Activated CD8-positive, alpha-beta memory T cell treated with anti-CD3 and anti-CD28 coated beads, Interleukin-2, amount 50 U/mL, for 4 hours (primary cell): ENCODE data around the gene UQCRQ.

Experiments used
- DNase-seq: peaks from one replicate; pipeline ENCODE4 v3.0.0-alpha.2; 2020

UQCRQ gene

DNA sequence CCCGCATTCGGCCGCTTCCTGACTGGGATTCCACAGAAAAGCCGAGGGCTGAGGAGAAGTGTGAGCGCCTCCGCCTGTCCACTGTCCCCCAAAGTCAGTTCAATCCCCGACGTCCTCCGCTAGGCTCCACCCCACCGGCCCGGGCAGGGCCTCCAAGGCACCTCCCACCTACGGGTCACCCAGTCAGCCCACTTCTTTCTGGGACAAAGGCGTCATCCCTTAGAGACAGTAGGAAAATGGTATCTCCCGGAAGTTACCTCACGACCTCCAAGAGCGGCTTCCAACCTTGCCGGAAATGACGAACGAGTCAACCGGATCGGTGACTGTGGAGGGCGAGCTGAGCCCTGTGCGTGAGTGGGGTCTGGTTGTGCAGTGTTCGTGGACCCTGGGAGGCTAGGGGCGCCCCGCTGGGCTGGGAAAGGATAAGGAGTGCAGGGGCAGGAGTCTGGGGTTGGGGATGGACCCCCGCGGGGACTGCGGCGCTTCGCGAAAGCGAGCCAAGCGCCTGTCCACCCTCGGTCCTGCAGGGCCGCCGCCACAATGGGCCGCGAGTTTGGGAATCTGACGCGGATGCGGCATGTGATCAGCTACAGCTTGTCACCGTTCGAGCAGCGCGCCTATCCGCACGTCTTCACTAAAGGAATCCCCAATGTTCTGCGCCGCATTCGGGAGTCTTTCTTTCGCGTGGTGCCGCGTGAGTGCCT, at the start of gene UQCRQ, which contains the start of gene GDF9:
Gene UQCRQ (plus strand): TSS at position 301 of the 704 bp plus-strand sequence. CDS start 240 bp downstream, at position 541.
Gene GDF9 (minus strand): TSS at position 128 of the 704 bp plus-strand sequence. CDS start 1,936 bp downstream, outside the sequence.
- DNase-seq, result peak; percentile 84

GRCh38 chr5:132817011-132817410, 49.4 kb upstream of the UQCRQ start:
- DNase-seq, result no peak

GRCh38 chr5:132819468-132819867, 47.0 kb upstream of the UQCRQ start:
- no peak for DNase-seq

DNA sequence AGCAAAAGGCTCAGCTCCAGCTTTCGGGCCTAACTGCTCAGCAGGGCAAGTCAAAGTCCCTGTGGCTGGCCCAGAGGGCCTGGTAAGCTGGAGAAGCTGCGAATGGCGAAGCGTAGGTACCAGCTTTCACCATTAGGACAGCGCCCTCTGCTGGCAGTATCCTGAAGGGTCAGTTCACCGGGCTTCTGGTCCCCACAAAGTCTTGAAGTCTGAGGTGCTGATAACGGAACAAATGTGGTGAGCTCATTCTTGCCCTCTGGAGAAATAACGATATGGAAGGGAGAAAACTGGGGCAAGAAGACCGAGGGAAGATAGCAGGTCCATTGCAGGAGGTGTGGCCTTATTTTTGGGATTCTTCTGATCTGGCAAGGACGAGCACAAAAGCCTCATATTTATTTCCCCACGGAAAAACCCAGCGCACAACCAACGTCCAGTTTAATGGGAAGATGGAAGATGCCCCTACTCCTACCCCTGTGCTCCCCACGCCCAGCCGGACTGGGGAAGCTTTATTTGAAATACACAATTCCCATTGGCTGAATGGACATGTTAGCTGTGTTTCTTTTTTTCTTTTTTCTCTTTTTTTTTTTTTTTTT, 46.2 kb upstream of the UQCRQ start:
- peak; percentile 89 for DNase-seq

DNA sequence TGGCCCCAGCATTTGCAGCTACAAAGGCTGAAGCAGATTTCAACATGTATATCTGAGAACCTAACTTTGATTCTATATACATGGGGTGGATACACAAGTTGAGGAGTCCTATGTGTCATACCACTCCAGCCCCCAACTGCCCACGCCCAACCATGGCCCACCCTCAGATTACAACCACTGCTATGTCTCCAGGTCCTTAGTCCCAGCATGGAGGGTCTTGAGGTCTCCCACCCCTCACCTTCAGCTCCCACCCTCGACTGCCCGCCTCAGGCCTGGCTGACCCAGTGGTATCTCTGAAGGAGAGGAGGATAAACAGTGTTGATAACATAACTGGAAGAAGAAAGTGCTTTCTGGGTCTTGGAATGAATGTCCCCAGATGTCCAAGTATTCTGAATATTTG, 45.1 kb upstream of the UQCRQ start:
- no peak for DNase-seq

- no peak for DNase-seq
Measured at GRCh38 chr5:132821791-132822190, 44.7 kb upstream of the UQCRQ start.

GRCh38 chr5:132822650-132823480, 43.6 kb upstream of the UQCRQ start:
- no peak for DNase-seq

DNA sequence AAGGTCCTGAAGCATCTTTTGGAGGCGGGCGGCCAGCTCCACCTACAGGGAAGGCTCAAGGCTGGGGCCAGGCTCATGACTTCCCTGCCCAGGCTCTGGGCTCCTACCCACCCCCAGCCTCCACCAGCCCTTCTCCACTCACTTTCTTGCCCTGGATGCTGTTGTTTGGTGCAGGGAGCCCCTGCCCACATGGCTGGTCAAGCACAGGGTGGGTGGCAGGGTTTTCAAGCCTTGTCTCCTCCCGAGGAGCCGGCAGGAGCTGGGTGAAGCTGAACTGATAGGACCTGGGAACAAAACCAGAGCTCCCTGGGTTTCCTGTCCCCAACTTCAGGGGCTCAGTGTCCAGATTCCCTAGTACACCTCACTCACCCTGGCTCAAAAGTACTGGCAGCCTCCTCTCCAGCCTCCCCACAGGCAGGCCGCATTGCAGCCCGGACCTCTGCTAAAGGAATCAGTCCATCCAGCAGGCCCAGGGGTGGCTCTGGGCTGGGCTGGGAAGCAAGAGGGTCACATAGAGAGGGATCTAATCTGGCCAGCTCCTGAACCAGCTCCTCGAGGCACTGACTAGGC, 42.9 kb upstream of the UQCRQ start:
- no peak for DNase-seq

DNA sequence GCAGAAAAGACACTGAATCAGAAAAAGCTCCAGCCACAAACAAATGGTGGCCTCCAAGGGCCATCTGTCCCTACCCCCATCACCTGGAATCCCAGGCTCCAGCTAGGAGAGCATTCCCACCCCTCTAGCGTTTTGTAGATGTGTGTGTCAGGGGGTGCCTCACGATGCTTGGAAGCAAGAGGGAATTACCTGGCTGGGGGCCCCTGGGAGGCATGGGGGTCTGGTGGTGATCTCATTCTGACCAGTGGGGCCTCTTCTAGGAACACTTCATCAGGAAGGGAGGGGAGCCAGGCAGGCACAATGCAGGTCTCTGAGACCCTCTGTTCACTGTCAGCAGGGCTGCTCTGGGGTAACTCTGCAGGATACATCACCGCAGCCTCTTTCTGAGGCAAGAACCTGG, 42.0 kb upstream of the UQCRQ start:
- DNase-seq, result no peak

- DNase-seq, result no peak
Measured at GRCh38 chr5:132825033-132825833, 41.2 kb upstream of the UQCRQ start.

- DNase-seq, result peak; percentile 21
Measured at GRCh38 chr5:132825834-132826391, 40.5 kb upstream of the UQCRQ start.

DNA sequence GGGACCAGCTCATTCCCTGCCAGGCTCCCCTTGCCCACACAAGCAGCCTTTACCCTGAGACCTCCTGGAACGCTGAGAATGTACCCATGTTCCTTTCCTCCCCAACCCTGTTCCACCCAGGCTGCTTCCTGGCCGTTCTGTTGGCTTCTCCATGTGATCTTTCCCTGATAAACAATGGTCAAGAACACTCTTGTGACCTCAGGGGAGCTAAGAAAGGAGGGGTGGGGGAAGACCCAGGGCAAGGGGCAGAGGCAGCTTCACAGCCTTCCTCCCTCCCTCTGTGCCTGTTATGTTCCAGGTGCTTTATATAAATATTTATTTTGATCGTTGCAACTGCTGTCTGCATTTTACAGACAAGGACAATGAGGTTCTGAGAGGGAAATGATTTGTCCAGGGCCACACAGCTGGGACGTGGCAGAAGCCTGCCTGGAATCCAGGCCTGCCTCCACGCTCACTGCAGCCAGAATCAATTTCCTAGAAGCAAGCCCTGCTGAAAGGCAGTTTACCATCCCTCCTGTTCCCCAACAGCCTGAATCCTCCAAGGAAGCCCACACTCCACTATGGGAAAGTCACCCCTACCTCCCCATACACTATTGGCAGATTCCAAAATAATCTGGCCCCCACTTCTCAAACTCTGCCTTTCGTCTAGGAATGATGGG, 39.9 kb upstream of the UQCRQ start:
- no peak for DNase-seq

DNA sequence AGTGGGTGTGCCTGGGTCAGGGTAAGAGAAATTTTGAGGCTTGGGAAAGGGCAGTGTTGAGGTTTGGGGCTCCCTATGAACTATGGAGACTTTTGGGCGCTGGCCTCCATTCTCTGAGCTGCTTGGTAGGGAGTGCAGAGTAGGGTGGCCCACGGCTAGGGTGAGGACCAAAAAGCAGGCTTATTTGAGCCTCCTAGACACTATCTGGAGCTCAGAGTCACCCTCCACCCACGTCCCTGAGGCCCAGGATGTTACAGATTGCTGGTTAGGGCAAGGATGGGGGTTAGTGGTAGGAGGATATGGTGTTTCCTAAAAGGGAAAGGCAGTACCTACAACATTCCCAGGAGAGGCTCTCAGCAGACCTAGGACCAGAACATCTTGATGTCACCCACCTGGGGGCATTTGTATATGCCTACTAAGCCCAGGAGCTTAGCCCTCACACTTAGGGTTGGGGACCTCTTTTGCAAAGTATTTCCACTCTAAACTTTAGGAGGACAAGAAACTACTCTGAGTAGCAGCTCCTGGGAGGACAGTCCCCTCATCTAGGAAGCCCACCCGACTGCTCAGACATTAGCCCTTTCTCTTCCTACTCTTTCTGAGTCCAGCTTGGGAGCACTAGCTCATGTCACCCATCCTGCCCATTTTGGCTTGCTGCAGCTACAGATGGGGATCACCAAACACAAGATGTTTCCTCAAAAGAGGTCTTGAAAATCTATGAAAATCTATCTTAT, 38.3 kb upstream of the UQCRQ start:
- no peak for DNase-seq

DNA sequence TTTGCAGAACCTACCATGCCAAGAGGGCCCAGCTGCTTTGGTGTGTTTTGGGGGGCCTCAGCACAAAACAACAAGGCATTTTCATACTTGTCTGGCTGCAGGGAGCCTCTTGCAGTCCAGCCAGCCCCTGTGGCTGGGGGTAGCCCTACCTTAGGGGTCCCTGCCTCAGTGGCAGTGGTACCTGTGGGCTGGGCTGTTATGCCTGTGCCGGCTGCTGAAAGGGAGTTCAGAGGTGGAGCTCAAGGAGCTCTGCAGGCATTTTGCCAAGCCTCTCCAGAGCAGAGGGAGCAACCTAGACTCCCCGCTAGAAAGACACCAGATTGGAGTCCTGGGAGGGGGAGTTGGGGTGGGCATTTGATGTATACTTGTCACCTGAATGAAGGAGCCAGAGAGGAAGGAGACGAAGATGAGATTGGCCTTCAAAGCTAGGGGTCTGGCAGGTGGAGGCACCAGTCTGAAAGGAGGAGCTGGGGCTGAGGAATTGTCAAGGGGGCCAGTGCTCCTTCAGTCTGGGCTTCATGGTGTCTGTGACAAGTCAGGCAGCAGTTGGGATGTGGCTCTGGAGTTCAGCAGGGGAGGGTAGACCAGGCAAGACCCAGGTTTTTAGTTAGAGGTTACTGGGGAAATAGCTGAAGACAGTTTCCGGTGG, 37.5 kb upstream of the UQCRQ start:
- no peak for DNase-seq

- peak; percentile 73 for DNase-seq
Measured at GRCh38 chr5:132829742-132830435, 36.6 kb upstream of the UQCRQ start.

- peak; percentile 25 for DNase-seq
Measured at GRCh38 chr5:132830436-132831094, 35.9 kb upstream of the UQCRQ start, which contains the start of gene SHROOM1. SHROOM1 (minus strand) TSS chr5:132830647; CDS start chr5:132826140, 4,507 bp downstream.

- no peak for DNase-seq
Measured at GRCh38 chr5:132831095-132831860, 35.2 kb upstream of the UQCRQ start.

DNA sequence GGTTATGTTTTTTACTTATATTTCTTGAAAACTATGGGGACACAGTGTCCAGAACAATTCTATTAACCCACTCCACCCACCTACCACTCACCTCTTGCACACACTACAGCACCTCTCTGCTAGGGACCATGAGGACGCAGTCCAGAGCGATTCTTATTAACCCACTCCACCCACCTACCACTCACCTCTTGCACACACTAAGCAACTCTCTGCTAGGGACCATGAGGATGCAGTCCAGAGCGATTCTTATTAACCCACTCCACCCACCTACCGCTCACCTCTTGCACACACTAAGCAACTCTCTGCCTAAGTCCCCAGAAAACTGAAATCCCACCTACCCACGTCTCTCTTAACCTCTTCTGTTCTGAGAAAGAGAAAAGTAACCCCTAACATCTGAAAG, 33.8 kb upstream of the UQCRQ start:
- DNase-seq, result no peak
